ENCODE data around the gene SRPK1. TPM values are rescaled to one million over a fixed set of nuclear protein-coding genes. Genes with fewer than 3 reads are reported as not detected.
"Not testable (repeated sequence)": the region's sequence is repeated elsewhere in the genome, so short reads cannot be mapped to it uniquely, and the experiment has no call there.

The SRPK1 gene
- total and polyA plus RNA-seq, 2 of the 13 experiments (the other 11 are each of a cell fraction or from before 2014, with no cell fraction given): 56.4 to 142 TPM

DNA sequence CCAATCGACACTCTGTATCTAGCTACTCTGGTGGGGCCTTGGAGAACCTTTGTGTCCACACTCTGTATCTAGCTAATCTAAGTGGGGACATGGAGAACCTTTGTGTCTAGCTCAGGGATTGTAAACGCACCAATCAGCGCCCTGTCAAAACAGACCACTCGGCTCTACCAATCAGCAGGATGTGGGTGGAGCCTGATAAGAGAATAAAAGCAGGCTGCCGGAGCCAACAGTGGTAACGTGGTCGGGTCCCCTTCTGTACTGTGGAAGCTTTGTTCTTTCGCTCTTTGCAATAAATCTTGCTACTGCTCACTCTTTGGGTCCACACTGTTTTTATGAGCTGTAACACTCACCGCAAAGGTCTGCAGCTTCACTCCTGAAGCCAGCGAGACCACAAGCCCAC is 11.0 kb upstream of the SRPK1 start:
- in situ Hi-C loops (cut with HindIII; ENCODE audit: extremely low pct_ligation_motif_present, low pct_unique_long_range_greater_than_20kb); FAIRE-seq: not testable (repeated sequence)

GRCh38 chr6:35931120-35931561 is 10.2 kb upstream of the SRPK1 start:
- H3K4me3 ChIP-seq (replicated peaks in 1 of 3; ENCODE audit: insufficient read depth in 1 of 3, low read depth in 2 of 3, low read length in 3 of 3): no peak overlapping the region
- ATAC-seq: no peak
- no TSS peak for BruUV-seq (replicated peaks)
- H3K4me1 ChIP-seq (ENCODE audit: insufficient read depth, low read length): no peaks in the 10 kb centered on the region
- no peak for DNase-seq (ENCODE audit: low spot score)
- H3K36me3 ChIP-seq (replicated peaks in 1 of 2; ENCODE audit: control insufficient read depth in 1 of 2, insufficient read depth in 2 of 2, low read length in 2 of 2): no peaks in the 10 kb centered on the region
- H3K27me3 ChIP-seq (ENCODE audit: control insufficient read depth in 1 of 2, insufficient read depth in 2 of 2, low read length in 2 of 2): no peaks in the 10 kb centered on the region
- in situ Hi-C loops (cut with HindIII; ENCODE audit: extremely low pct_ligation_motif_present, low pct_unique_long_range_greater_than_20kb): no loop called here
- H3K9me3 ChIP-seq (ENCODE audit: low read length): no peaks in the 10 kb centered on the region
- no peaks in the 10 kb centered on the region for H3K79me2 ChIP-seq (ENCODE audit: insufficient read depth, low read length)
- no peak overlapping the region for H3K4me2 ChIP-seq (ENCODE audit: low read depth, low read length)
- no peak overlapping the region for H3K27ac ChIP-seq (ENCODE audit: extremely low read length, insufficient read depth, low read length)
- FAIRE-seq: no peak
- no peaks in the 10 kb centered on the region for H4K20me1 ChIP-seq (ENCODE audit: insufficient read depth, low read length)
- no peak overlapping the region for H2AFZ ChIP-seq (ENCODE audit: low read length)
- peak; percentile 20; the same call in 1 of the 2 replicates for TF ChIP-seq IRF9 (CRISPR knock-in tag; IDR thresholded peaks at IDR 0.05; ENCODE audit: borderline replicate concordance)
- TF ChIP-seq SMARCE1 (IDR thresholded peaks at IDR 0.05; ENCODE audit: borderline replicate concordance): no peak
- no peak overlapping the region for H3K9ac ChIP-seq (ENCODE audit: insufficient read depth, low read depth, low read length)
- ChIA-PET POLR2A (no interaction called here), CTCF (ENCODE audit: low intra/inter-chr PET ratio, low total read pairs) (no interaction called here)
- intact Hi-C loops (cut with micrococcal nuclease; ENCODE audit: unreplicated experiment): no loop called here
- WGBS (ENCODE audit: low lambda C conversion rate): 95% methylated on average over 19 of the region's 30 CpGs

More for the DNA sequence above, 11.0 kb upstream of the SRPK1 start:
- H3K79me2 ChIP-seq (ENCODE audit: insufficient read depth, low read length); H3K4me3 ChIP-seq (replicated peaks in 1 of 3; ENCODE audit: insufficient read depth in 1 of 3, low read depth in 2 of 3, low read length in 3 of 3); DNase-seq (ENCODE audit: low spot score); H3K9me3 ChIP-seq (ENCODE audit: low read length); H3K36me3 ChIP-seq (replicated peaks in 1 of 2; ENCODE audit: control insufficient read depth in 1 of 2, insufficient read depth in 2 of 2, low read length in 2 of 2); POLR2A ChIA-PET; H3K4me1 ChIP-seq (ENCODE audit: insufficient read depth, low read length); H3K4me2 ChIP-seq (ENCODE audit: low read depth, low read length); intact Hi-C loops (cut with micrococcal nuclease; ENCODE audit: unreplicated experiment); H2AFZ ChIP-seq (ENCODE audit: low read length); ATAC-seq; H3K27ac ChIP-seq (ENCODE audit: extremely low read length, insufficient read depth, low read length); H4K20me1 ChIP-seq (ENCODE audit: insufficient read depth, low read length); H3K9ac ChIP-seq (ENCODE audit: insufficient read depth, low read depth, low read length); BruUV-seq (replicated peaks); H3K27me3 ChIP-seq (ENCODE audit: control insufficient read depth in 1 of 2, insufficient read depth in 2 of 2, low read length in 2 of 2); CTCF ChIA-PET (ENCODE audit: low intra/inter-chr PET ratio, low total read pairs): not testable (repeated sequence)
- peak; percentile 55 for TF ChIP-seq NFYB (CRISPR knock-in tag; IDR thresholded peaks at IDR 0.05)
- WGBS (ENCODE audit: low lambda C conversion rate): 86% methylated on average over 10 of the region's 10 CpGs

All from HepG2 (cell line).